GM12801 (cell line): Measurements from ENCODE around the gene PLIN4.

Experiments used
- CTCF ChIP-seq: IDR thresholded peaks from one replicate; pipeline ENCODE4 v1.5.1; 2011; ENCODE audit warnings: control low read depth; ENCODE audit not compliant: insufficient read length; ENCODE audit errors: extremely low read depth

The PLIN4 gene

GRCh38 chr19:4518345-4519171 is at the start of gene PLIN4:
TSS of gene PLIN4 (minus strand) at chr19:4518486. CDS start at chr19:4518272, 214 bp downstream.
- no peak for TF ChIP-seq CTCF

- no peak for TF ChIP-seq CTCF
These were observed 49.3 kb upstream of the PLIN4 start for GRCh38 chr19:4567584-4568071.

GRCh38 chr19:4566402-4567051 is 48.2 kb upstream of the PLIN4 start:
- no peak for TF ChIP-seq CTCF

GRCh38 chr19:4559569-4559968 is 41.3 kb upstream of the PLIN4 start, which contains the start of gene SEMA6B:
TSS of gene SEMA6B (minus strand) at chr19:4559684. CDS start at chr19:4558457, 1,227 bp downstream.
- no peak for TF ChIP-seq CTCF

GRCh38 chr19:4557971-4558941 is 40.0 kb upstream of the PLIN4 start:
- TF ChIP-seq CTCF, result peak; percentile 49

GRCh38 chr19:4557144-4557970 is 39.1 kb upstream of the PLIN4 start:
- TF ChIP-seq CTCF, result no peak
